Endothelial cell of umbilical vein (primary cell): Measurements from ENCODE around the gene LAMC2.
A peak's percentile ranks its signal among the peaks of the same experiment; 100 is the strongest.

Source experiments
- CTCF ChIP-seq, 2 donors: IDR thresholded peaks; 1 replicate in 1 of 2; 2 replicates in 1 of 2; pipeline ENCODE4 v1.5.1; 2011; ENCODE audit warnings: low read length in 2 of 2, mild to moderate bottlenecking in 2 of 2, moderate library complexity in 2 of 2, control low read depth in 1 of 2, inconsistent platforms in 1 of 2, low read depth in 1 of 2; ENCODE audit not compliant: insufficient read depth in 1 of 2; ENCODE audit errors: extremely low read depth in 1 of 2
- EZH2 ChIP-seq: IDR thresholded peaks from 2 replicates; pipeline ENCODE4 v1.6.1; 2012; ENCODE audit warnings: borderline replicate concordance, low read depth, mild to moderate bottlenecking, moderate library complexity, low read length, inconsistent platforms; ENCODE audit not compliant: severe bottlenecking
- FOS ChIP-seq: IDR thresholded peaks from 2 replicates; pipeline ENCODE4 v1.6.1; 2011; ENCODE audit warnings: mild to moderate bottlenecking, low read length, moderate library complexity, borderline replicate concordance; ENCODE audit not compliant: insufficient read depth
- GATA2 ChIP-seq: IDR thresholded peaks from 2 replicates; pipeline ENCODE4 v1.7.0; 2011; ENCODE audit warnings: low read depth, mild to moderate bottlenecking, moderate library complexity, mixed read lengths, low read length; ENCODE audit not compliant: insufficient read length, insufficient read depth
- JUN ChIP-seq: IDR thresholded peaks from 2 replicates; pipeline ENCODE4 v1.6.1; 2011; ENCODE audit warnings: borderline replicate concordance, low read depth; ENCODE audit not compliant: insufficient read length, insufficient read depth
- MAX ChIP-seq: IDR thresholded peaks from 2 replicates; pipeline ENCODE4 v1.6.1; 2011; ENCODE audit not compliant: insufficient read depth, insufficient read length
- POLR2A ChIP-seq: IDR thresholded peaks from 2 replicates; pipeline ENCODE4 v1.6.1; 2012; ENCODE audit warnings: low read depth, mild to moderate bottlenecking, control low read depth, low read length
- POLR2AphosphoS5 ChIP-seq: IDR thresholded peaks from 2 replicates; pipeline ENCODE4 v1.6.1; 2012; ENCODE audit warnings: low read depth, mild to moderate bottlenecking, control low read depth, low read length, moderate library complexity; ENCODE audit not compliant: insufficient read depth

DNA sequence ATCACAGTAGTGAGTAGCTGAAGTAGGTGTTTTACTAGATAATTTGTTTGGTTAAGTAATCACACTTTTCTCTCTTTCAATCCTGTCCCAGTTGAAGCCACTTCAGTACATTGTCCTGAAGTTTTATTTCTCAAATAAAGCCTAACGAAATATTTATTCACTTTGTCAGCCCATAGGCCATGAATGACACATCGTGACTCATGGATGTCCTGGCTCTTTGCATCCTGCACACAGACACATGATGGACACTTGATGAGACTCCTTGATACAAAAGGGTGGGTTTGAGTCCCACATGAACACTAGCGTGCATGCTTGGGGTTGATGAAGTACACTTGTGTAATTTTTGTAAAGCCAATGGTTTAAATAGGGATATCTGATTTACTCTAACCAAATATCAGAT, 22.7 kb upstream of the LAMC2 start:
- no peak for TF ChIP-seq CTCF (IDR thresholded peaks at IDR 0.05; ENCODE audit: extremely low read depth in 1 of 2, insufficient read depth in 1 of 2, low read depth in 1 of 2, low read length in 2 of 2)
- TF ChIP-seq POLR2A, result no peak
- peak; percentile 53 for TF ChIP-seq POLR2AphosphoS5
- no peak for TF ChIP-seq EZH2
- peak; percentile 66 for TF ChIP-seq JUN
- no peak for TF ChIP-seq MAX
- peak; percentile 63 for TF ChIP-seq GATA2
- TF ChIP-seq FOS, result peak; percentile 98
